Measurements from ENCODE around the gene DISP2. TPM values are rescaled to one million over a fixed set of nuclear protein-coding genes. Genes with fewer than 3 reads are reported as not detected.

DISP2 gene
- total RNA-seq, 1 experiment from 2014 or later: 0.21 TPM

DNA sequence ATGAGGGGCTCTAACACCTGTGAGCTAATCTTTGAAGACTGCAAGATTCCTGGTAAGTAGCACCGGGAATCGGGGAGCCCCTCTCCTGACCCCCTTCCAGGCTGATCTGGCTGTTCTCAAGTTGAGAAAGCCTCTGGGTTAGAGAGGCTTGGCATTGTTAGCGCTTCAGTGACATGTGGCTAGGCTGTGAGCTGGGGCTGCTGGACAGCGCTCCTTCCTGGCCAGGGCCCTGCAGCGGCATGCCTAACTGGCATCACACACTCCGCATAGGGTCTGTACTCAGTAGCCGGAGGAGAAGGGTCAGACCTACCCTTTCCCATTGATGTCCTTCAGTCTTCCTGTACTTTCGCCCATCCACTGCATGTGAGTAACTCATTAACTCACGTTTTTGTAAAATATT lies 55.0 kb downstream of the DISP2 start:
- Histone ChIP-seq H3K27me3 (replicated peaks) (no peaks in the 10 kb centered on the region), H3K36me3 (peaks cover 83% of the 10 kb centered on the region), H3K9me3 (replicated peaks) (no peaks in the 10 kb centered on the region), H3K4me3 (no peak overlapping the region), H3K4me1 (replicated peaks) (no peaks in the 10 kb centered on the region), H3K27ac (no peak overlapping the region)
- DNase-seq (ENCODE audit: low read depth in 1 of 2, low spot score in 2 of 2): no peak

DNA sequence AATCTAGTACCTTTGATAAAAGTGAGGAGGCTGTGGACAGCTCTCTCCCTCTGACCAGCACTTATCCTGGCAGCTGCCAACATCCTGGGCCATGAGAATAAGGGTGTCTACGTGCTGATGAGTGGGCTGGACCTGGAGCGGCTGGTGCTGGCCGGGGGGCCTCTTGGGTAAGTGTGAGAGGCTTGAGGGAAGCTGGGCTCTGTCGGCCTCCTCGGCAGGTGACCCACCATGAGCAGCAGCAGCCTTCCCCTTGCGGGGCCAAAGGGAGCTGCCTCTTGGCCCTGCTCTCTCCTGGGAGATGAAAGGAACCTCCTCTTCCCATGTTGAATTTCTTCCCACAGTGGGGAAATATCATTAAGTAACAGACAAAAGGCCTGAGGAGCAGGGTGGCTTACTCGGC lies 56.8 kb downstream of the DISP2 start:
- Histone ChIP-seq H3K27me3 (replicated peaks) (no peaks in the 10 kb centered on the region), H3K27ac (no peak overlapping the region), H3K4me3 (no peak overlapping the region), H3K9me3 (replicated peaks) (no peaks in the 10 kb centered on the region), H3K4me1 (replicated peaks) (no peaks in the 10 kb centered on the region), H3K36me3 (peaks cover 84% of the 10 kb centered on the region)
- no peak for DNase-seq (ENCODE audit: low read depth in 1 of 2, low spot score in 2 of 2)

DNA sequence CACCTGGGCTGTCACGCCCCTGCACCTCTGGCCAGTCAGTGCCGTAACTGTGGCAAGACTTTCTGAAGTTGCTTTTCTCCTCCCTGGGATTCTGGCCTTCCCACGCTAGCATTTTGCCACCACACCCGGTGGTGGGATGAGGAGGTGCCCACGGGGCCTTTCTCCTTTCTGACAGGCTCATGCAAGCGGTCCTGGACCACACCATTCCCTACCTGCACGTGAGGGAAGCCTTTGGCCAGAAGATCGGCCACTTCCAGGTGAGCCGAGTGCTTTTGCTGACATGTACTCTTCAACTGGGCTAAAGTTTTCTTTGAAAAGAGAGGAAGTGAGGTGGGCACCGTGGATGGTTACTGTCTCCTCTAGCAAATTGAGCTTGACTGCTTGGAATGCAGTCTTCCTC lies 57.2 kb downstream of the DISP2 start:
- no peaks in the 10 kb centered on the region for H3K9me3 ChIP-seq (replicated peaks)
- H3K4me3 ChIP-seq: no peak overlapping the region
- H3K27me3 ChIP-seq (replicated peaks): no peaks in the 10 kb centered on the region
- peaks cover 80% of the 10 kb centered on the region for H3K36me3 ChIP-seq
- no peak overlapping the region for H3K27ac ChIP-seq
- no peaks in the 10 kb centered on the region for H3K4me1 ChIP-seq (replicated peaks)
- DNase-seq (ENCODE audit: low read depth in 1 of 2, low spot score in 2 of 2): no peak

DNA sequence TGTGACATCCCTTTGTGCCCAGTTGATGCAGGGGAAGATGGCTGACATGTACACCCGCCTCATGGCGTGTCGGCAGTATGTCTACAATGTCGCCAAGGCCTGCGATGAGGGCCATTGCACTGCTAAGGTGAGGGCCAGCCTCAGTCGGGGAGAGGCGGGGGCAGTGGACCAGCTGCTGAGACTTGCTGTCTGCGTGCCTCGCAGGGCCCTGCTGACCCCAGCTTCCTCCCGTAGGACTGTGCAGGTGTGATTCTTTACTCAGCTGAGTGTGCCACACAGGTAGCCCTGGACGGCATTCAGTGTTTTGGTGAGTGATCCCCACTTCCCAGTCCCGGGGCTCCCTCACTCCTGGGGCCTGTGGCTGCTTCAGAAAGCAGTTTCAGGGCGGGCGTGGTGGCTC lies 58.0 kb downstream of the DISP2 start:
- Histone ChIP-seq H3K27ac (no peak overlapping the region), H3K9me3 (replicated peaks) (no peaks in the 10 kb centered on the region), H3K36me3 (peaks cover 72% of the 10 kb centered on the region), H3K27me3 (replicated peaks) (no peaks in the 10 kb centered on the region), H3K4me1 (replicated peaks) (no peaks in the 10 kb centered on the region), H3K4me3 (no peak overlapping the region)
- DNase-seq (ENCODE audit: low read depth in 1 of 2, low spot score in 2 of 2): no peak

DNA sequence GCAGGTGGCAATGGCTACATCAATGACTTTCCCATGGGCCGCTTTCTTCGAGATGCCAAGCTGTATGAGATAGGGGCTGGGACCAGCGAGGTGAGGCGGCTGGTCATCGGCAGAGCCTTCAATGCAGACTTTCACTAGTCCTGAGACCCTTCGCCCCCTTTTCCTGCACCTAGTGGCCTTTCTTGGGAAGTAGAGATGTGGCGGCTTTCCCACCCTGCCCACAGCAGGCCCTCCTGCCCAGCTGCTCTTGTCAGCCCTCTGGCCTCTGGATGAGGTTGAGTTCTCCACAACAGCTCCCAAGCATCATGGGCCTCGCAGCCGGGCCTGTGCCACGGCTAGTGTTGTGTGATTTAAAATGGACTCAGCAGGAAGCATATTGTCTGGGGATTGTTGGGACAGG lies 60.1 kb downstream of the DISP2 start:
- H3K9me3 ChIP-seq (replicated peaks): no peaks in the 10 kb centered on the region
- peaks cover 51% of the 10 kb centered on the region for H3K36me3 ChIP-seq
- H3K27me3 ChIP-seq (replicated peaks): no peaks in the 10 kb centered on the region
- H3K4me1 ChIP-seq (replicated peaks): peaks cover 6% of the 10 kb centered on the region
- H3K27ac ChIP-seq: no peak overlapping the region
- H3K4me3 ChIP-seq: no peak overlapping the region
- DNase-seq (ENCODE audit: low read depth in 1 of 2, low spot score in 2 of 2): peak in 1 of 2 experiments; percentile 41

DNA sequence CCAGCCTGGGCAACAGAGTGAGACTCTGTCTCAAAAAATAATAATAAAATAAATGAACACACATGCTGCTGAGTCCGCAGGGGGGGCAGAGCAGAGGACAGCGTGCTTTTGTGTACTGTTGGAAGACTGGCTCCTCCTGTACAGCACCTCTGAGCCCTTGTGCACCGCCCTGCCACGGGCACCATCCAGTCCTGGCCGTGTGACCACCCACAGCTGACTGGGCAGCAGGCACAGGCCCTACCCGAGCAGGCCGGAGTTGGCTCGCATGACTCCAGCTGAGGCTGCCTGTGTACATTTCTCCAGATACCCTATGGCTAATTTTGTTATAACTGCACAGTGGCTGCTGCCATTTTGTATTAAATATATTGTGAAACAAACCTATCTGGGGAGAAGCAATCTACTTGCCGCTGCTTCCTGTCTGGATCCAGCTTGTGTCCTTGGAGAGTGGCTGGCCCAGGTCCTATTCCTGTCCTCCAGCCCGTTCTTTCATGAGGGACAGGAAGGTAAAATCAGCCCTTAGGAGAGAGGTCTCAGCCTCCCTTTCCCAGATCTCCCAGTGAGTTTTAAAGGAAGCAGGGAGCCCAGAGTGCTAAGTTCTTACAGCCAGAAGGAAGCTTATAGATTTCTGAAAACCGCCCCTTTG lies 62.2 kb downstream of the DISP2 start:
- Histone ChIP-seq H3K4me3 (no peak overlapping the region), H3K27ac (no peak overlapping the region), H3K36me3 (peaks cover 33% of the 10 kb centered on the region), H3K27me3 (replicated peaks) (no peaks in the 10 kb centered on the region), H3K9me3 (replicated peaks) (no peaks in the 10 kb centered on the region), H3K4me1 (replicated peaks) (peaks cover 6% of the 10 kb centered on the region)
- DNase-seq (ENCODE audit: low read depth in 1 of 2, low spot score in 2 of 2): no peak

DNA sequence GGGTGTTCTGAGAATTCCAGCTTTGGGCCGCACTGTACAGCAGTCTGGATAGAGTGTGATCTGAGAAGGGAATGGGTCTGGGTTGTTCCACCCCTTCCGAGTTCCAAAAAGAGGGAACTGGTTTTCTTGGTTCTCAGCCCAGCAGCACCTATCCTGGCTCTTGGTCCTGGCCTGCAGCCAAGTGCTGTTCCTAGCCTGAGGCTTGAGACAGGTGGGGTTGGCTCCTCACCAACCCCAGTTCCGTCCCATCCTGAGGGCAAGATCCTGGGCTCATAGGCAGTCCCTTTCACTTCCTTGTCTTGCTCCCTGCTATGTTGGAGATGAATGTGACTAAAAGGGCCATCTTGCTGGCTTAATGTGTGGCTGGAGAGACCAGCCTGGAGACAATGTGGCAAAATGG lies 62.8 kb downstream of the DISP2 start:
- no peaks in the 10 kb centered on the region for H3K27me3 ChIP-seq (replicated peaks)
- H3K27ac ChIP-seq: no peak overlapping the region
- peaks cover 27% of the 10 kb centered on the region for H3K36me3 ChIP-seq
- no peak overlapping the region for H3K4me3 ChIP-seq
- peaks cover 6% of the 10 kb centered on the region for H3K4me1 ChIP-seq (replicated peaks)
- DNase-seq (ENCODE audit: low read depth in 1 of 2, low spot score in 2 of 2): peak in 1 of 2 experiments; percentile 43
- H3K9me3 ChIP-seq (replicated peaks): no peaks in the 10 kb centered on the region

DNA sequence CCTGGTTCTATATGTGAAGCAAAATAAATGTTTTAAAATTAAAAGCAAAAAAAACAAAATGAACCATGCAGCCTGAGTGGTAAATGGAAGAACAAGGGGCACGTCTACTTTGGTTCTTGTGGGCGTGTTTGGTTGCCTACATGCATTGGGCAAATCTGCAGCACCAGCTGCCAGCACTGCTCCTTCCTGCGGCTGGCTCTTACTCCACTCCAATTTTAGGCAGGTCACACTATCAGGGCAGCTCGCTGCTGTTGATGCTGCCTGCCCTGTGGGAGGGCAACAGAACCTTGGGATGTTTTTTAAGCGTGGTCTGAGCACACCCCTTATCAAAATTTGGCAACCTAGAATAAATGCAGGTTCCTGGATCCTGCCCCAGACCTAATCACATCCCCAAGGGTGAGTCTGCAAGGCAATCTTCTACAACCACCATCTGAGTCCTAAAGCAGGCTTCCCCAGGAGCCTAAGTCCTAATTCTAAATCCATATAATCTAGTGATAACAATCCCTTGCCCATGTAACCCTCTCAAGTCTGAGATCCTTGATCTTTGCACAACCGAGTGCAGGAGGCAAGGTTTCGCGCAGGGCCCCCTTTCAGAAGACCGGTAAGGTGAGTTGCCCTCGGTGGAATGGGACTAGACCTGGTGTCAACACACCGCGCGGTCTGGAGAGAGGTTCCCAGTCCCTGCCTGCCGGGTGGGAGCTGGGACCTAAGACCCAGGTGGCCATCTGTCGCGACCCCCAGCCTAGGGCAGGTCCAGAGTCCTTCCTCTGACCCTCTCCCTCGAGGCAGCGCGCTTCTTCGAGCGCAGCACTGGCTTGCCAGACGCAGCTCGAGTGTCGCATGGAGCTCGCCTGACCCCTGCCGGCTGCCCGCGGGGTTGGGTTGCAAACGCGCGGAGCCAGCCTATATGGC lies 63.5 kb downstream of the DISP2 start:
- Histone ChIP-seq H3K27ac (no peak overlapping the region), H3K9me3 (replicated peaks) (no peaks in the 10 kb centered on the region), H3K36me3 (peaks cover 20% of the 10 kb centered on the region), H3K27me3 (replicated peaks) (no peaks in the 10 kb centered on the region), H3K4me1 (replicated peaks) (peaks cover 6% of the 10 kb centered on the region), H3K4me3 (no peak overlapping the region)
- peak; percentile 66 to 79 for DNase-seq (ENCODE audit: low read depth in 1 of 2, low spot score in 2 of 2)

DNA sequence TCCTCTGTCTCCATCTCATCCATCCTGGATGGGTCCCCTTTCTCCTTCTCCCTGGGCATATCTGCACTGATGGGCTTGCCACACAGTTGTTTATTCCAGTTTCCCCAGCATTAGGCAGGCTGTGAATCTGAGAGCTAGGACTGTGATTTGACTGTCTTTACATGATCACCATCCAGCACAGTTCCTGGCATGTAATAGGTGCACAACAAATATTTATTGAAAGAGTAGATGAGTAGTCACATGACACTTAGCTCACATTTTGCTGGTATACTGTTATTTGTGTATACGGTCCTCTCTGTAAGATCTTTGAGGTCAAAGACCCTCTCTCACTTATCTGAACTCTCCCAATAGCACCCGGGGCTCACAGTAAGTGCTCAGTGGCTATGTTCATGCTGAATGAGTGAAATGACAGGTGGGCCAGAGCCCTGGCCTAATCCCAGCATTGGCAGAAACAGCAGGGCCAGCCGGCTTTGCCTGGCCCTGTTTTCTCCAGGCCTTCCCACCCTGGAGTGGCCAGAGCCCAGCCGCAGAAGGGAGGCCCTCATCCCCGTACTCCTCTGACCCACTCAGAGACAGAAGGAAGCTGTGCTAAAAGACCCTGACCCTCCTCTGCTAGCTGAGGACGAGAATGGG lies 66.6 kb downstream of the DISP2 start:
- DNase-seq (ENCODE audit: low read depth in 1 of 2, low spot score in 2 of 2): no peak
- Histone ChIP-seq H3K9me3 (replicated peaks) (no peaks in the 10 kb centered on the region), H3K36me3 (peaks cover 2% of the 10 kb centered on the region; the same call in 1 of the 2 replicates), H3K27ac (no peak overlapping the region), H3K4me3 (no peak overlapping the region), H3K4me1 (replicated peaks) (peaks cover 6% of the 10 kb centered on the region), H3K27me3 (replicated peaks) (no peaks in the 10 kb centered on the region)

DNA sequence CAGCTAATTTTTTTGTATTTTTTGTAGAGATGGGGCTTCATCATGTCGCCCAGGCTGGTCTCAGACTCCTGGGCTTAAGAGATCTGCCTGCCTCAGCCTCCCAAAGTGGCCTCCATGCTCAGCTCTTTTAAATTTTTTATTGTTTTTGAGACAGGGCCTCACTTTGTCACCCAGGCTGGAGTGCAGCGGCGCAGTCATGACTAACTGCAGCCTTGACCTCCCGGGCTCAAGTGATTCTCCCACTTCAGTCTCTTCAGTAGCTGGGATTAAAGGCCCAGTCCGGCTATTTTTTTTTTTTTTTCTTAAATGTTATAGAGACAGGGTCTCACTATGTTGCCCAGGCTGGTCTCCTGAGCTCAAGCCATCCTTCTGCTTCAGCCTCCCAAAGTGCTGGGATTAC lies 67.7 kb downstream of the DISP2 start:
- Histone ChIP-seq H3K27me3 (replicated peaks) (no peaks in the 10 kb centered on the region), H3K27ac (no peak overlapping the region), H3K4me3 (no peak overlapping the region), H3K9me3 (replicated peaks) (no peaks in the 10 kb centered on the region), H3K4me1 (replicated peaks) (peaks cover 6% of the 10 kb centered on the region), H3K36me3 (no peaks in the 10 kb centered on the region)
- DNase-seq (ENCODE audit: low read depth in 1 of 2, low spot score in 2 of 2): no peak

DNA sequence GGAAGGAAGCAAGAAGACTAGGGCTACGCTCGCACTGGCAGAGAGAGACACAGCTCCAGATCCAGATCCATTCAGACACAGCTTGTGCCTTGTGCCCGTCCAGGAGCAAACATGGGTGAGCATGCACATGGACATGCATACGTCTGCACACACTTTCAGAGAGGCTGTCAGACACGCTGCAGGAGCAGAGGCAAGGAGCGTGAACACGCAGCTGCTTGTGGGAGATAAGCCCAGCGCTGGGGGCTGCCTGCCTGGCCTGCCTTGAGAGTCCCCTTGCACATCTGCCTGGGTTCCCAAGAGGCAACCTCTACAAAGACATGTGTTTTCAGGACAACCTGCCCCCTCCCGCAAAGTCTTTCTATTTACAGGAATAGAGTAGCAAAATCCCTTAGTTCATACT lies 69.2 kb downstream of the DISP2 start:
- no peaks in the 10 kb centered on the region for H3K9me3 ChIP-seq (replicated peaks)
- no peak overlapping the region for H3K4me3 ChIP-seq
- H3K36me3 ChIP-seq: no peaks in the 10 kb centered on the region
- DNase-seq (ENCODE audit: low read depth in 1 of 2, low spot score in 2 of 2): no peak
- no peak overlapping the region for H3K27ac ChIP-seq
- H3K4me1 ChIP-seq (replicated peaks): no peaks in the 10 kb centered on the region; the same call in 1 of the 2 replicates
- H3K27me3 ChIP-seq (replicated peaks): no peaks in the 10 kb centered on the region; the same call in 1 of the 2 replicates

DNA sequence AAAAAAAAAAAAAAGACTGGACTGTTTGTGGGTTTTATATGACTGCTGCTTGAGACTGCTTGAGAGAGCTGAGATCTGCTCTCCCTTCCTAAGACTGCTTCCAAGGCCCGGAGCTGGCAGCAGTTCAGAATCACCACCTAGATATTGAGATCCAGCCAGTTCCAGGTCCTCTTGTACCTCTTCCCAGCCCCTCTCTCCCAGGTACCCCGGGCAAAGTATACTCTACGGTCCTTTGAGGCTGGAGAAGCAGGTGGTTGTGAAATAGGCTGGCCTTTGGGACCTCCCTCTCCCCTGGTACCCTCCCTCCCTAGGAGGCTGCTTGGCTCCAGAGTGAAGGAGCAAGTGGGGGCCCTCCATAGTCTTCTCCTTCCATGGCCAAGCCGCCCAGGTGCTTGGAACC lies 70.2 kb downstream of the DISP2 start:
- no peak for DNase-seq (ENCODE audit: low read depth in 1 of 2, low spot score in 2 of 2)
- Histone ChIP-seq H3K4me3 (no peak overlapping the region), H3K27me3 (replicated peaks) (no peaks in the 10 kb centered on the region; the same call in 1 of the 2 replicates), H3K36me3 (no peaks in the 10 kb centered on the region), H3K27ac (no peak overlapping the region), H3K9me3 (replicated peaks) (no peaks in the 10 kb centered on the region), H3K4me1 (replicated peaks) (no peaks in the 10 kb centered on the region)
